GM21529 (cell line): ENCODE data around the gene MED26.

Source experiments
- ATAC-seq: cut with Tn5 transposase; IDR thresholded peaks from one replicate; pipeline ENCODE4 v1.9.1; 2021; ENCODE audit not compliant: unreplicated experiment

MED26 gene

DNA sequence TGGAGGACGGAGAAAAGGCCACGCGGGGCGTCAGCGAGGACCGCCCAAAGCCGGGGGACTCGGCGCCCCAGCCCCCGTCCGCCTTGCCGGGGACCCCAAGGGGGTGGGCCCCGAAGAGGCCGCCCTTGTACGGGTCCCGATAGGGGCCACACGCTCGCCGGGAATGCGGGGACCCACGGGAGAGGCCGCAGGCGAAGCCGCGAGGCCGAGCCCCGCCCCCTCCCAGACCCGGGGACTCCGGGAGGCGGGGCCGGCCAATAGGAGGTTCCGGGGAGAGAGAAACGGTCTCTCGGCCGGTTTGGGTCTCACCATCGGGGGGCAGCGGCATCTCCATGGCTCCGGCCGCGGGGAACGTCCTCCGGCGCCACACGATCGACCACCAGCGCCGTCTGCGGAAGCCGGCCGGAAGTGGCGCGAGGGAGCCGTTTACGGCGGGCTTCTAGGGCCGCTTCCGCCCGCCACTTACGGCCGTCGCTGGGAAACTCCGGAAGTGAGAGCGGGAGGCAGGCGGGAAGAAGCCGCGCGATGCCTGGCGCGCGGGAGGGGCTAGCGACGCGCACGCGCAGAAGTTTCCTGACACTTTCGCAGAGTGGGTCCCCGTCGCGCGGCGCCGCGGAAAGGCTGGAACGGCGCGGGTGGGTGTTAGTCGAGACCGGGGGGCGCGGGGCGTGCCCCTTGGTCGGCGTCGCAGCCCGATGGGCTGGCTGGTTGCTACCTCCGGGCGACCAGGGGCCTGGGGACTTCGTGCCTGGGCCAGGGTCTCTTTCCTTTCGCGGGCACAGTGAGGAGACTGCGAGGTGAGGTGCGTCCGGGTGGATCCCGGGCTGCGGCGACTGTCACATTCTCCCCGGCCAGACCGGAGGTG, 85.7 kb downstream of the MED26 start, which contains the start of gene CHERP:
TSS of gene CHERP (minus strand) at position 393 of the 865 bp plus-strand sequence. CDS start at position 334, 59 bp downstream.
- peak; percentile 73 for ATAC-seq

DNA sequence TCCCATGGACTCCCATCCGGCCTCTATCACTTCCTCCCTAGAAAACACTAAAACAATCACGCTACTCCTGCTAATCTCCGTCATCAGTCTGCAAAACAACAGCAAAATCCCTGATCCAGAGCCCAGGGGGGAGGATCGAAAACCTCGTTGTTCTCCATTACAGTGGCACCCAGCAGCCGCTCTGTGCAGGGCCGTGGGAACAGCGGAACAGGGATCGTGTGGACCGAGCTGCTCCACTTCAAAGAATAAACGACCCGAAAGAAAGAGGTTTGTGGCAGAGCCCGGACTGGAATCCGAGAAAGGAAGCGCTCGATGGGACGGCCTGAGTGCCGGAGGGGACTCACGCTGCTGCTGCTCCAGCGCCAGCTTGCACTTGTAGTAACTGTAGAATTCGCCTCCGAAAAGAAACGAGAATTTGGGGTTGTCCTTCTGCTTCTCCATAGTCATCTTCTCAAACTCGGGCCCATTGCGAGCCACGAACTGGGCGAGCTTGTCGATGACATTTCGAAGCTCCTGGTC, 86.4 kb downstream of the MED26 start:
- ATAC-seq = peak; percentile 12

DNA sequence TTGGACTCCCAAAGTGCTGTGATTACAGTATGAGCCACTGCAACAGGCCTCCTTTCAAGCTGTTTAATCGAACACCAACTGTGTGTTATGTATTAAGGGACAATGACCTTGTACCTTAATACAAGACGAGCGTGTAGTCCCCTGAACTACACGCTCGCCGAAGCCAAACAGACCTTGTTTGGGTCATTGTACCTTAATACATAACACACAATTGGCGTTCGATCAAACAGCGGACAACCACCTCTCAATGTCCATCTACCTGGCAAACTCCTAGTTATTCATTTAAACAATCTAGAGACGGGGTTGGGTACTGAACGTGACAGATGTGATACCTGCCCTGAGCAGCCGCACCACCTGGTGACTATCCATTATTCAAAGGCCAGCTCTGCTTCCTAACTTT, 87.1 kb downstream of the MED26 start:
- ATAC-seq = no peak

DNA sequence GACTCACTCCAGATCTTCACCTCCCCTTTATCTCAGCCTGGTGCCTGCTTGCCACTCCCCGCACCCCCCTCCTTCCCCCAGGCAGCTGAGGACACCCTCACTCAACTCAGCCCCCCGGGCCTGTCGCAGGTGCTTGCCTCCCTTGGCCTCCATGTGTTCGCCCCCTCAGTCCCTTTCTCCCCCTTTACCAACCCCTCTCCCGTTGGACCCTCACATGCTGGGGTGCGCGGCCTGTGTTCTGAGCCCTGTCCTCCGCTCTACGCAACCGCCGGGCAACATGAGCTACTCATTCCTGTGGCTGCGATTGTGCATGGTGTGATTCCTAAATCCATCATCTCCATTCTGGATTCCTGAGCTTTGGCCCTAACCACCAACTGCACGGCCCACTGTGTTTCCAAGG, 90.9 kb downstream of the MED26 start:
- no peak for ATAC-seq

DNA sequence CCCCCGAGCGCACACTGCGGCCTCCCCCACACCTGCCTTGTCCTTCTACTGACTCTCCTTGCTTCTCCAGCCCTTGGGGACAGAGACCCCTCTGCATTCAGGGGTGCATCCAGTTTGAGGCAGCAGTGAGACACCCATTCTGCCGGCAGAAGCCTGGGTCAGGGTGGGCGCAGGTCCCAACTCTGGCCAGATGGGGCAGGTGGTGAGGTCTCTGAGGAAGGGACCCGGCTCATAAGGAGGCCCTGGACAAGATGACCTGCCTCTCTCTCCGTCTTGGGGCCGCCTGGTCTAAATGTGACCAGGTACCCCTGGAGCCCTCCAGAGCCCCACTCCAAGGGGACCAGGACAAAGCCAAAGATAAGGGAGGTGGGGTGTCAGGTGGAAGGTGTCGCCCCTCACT, 91.9 kb downstream of the MED26 start:
- ATAC-seq = no peak

DNA sequence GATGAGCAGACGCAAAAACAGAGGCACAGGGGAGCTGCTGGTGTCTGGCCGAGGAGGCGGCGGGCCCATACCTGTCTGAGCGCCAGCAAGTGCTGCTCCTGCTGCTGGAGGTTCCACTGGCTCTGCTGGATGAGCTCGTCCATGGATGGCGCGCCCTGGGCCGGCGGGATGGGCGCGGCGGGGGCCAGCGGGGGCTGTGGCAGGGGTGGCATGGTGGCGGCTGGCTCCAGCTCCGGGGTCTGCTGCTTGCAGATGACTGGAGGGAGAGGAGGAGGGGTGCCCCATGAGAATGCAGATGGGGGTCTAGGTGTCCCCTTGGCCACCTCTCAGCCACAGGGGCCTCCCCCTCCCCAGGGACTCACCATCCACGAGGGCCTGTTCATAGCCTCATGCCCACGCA, 92.6 kb downstream of the MED26 start:
- no peak for ATAC-seq

DNA sequence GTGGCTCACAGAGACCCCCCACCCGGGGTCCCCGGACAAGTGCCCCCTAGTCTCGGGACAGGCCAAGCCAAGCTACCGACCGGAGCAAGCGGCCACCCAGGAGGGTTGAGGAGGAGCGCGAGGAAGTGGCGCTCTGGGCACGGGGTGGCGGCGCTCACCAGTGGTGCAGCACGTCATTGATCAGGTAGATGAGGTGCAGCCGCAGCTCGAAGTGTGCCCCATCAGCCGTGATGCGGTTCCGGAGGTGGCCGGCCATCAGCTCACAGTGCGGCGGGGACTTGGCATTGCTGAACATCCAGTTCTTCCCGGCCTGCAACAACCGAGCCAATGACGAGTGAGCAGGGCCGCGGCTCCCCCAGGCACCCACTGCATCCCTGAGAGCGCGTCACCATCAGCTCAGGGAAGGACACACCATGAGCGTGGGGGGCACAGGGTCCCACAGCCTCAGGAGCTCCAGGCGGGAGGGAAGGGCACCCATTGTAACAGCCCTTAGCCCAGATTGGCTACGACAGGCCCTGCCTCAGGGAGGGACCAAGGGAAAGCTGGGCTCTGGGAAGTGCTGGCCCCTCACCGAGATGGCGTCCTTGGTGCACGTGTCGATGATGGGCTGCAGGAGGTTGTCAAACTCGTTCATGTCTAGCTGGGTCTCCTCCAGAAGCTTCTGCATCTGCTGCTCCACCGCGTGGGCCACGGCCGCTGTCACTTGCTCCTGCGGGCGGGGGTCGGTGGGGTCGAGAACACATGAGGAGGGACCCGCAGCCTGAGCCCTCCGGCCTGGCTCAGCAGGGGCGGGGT, 95.4 kb downstream of the MED26 start:
- no peak for ATAC-seq

DNA sequence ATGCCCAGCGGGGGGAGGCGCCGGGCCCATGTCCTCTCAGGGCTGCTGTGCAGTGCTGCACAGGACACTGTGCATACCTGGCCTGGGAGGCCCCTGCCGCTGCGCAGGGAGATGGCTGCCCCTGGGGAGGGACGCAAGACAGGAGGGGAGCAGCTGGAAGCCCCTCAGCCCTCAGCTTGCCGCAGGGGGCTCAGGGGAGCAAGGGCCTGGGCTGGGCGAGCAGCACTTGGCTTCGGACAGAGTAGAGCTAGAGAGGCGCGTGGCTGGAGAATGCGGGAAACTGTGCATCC, 96.7 kb downstream of the MED26 start:
- no peak for ATAC-seq

DNA sequence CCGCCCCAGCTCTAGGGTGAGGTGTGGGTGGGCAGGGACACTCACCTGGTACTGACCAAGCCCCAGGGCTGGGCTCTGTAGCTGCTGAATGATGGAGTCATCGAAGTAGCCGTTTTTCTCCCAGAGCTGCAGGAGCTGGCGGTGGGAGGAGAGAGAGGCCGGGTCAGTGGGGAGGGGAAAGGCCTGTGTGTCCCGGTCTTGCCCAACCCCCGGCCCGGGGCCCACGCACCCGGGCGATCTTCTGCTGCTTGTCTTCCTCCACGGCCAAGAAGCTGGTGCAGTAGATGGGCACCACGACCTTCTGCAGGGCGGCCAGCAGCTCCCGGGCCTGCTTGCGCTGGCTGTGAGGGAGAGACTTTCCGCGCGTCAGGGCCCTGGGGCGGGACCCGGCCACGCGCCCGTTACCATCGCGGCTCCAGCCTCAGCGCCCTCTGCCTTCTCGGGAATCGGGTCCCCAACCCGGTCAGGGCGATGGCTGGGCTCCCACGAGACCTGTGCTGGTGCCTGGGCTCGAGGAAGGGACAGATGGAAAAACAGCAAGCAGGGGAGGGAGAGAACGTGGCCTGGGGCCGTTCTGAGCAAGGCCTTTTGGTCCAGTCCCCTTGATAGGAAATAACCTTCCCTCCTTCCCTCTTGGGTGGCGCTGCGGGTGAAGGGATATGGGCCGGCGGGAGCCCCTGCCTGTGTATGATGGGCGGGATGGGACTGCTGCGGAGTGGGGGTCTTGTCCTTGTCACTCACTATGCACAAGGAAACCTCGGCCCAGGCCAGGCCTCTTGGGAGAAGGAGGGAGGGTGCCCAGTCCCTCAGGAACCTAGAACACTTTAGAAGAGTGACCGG, 97.2 kb downstream of the MED26 start:
- no peak for ATAC-seq

DNA sequence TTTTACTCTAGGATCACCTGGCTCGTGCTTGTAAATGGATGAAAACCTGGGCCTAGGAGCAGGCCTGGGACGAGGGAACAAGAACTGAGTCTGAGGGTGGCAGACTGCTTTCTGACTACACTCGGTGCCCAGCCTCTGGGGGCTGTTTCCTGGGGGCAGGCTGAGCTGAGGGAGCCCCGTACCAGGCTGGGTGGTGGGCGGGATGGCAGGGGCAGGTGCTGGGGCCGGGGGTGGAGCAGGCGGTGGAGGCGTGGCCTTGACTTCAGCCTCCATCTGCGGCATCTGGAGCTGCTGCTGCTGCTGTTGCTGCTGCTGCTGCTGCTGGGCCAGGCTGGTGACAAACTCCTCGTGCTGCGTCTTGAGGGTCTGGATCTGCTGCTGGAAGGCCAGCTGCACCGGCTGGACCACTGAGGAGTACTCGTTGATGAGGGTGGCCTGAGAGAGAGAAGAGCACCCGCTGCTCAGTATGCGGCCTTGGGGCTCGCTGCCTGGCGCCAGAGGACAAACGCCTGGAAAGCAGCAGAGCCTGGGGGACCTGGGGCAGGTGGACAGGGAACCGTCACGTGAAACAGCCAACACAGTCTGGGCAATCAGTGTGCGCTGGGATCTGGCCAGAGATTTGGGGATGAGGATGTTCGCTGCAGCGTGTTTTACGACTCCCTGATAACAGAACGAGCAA, 98.4 kb downstream of the MED26 start:
- no peak for ATAC-seq

DNA sequence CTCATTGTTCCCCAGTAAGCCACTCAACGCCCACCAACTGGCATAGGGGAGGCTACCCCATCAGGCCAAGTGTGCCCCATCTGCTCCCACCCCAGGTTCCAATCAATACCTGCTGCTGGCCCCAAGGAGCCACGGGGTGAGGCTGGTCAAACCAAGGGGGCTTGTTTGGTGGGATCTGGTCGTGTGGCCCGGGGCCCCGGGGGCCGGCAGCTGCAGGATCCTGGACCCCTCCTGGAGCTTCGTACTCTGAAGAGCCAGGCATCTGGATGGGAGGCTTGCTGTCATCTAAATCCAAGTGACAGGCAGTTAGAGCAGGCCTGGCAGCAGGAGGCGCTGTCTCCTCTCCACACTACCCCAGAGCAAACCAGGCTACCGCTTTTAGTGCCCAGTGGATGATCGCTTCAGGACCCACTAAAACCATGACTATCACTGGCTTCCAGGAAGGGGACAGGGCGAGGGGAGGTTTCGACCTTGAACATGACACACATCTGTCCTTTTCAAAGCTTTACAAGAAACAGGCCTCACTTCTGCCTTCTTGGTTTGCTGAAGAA, 100.0 kb downstream of the MED26 start:
- no peak for ATAC-seq

DNA sequence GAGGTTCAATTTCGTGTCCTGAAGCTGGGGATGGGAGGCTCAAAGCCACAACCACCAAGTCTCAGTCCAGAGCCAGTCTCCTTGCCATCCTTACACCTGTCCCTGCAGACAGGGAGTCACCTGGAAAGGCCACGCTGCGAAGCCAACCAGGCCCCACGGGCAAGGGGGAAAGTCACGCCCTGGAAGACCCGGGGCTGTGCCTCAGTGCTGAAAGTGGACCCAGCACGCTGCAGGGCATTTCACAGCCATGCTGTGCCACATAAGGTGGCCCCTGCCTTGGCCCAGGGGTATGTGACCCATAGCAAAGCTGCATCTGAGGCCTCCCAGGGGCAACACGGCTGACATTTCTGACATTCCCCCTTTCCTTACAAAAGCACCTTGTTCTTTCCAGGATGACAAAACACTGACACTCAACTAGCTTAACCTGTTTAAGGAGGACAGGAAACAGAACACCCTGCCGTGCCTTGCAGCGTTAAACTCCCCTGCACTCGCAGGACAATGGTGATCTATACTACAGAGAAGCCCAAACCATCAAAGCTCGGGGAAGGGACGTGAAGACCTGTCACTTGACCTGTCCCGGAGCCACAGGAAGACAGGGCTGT, 100.6 kb downstream of the MED26 start:
- ATAC-seq = no peak

DNA sequence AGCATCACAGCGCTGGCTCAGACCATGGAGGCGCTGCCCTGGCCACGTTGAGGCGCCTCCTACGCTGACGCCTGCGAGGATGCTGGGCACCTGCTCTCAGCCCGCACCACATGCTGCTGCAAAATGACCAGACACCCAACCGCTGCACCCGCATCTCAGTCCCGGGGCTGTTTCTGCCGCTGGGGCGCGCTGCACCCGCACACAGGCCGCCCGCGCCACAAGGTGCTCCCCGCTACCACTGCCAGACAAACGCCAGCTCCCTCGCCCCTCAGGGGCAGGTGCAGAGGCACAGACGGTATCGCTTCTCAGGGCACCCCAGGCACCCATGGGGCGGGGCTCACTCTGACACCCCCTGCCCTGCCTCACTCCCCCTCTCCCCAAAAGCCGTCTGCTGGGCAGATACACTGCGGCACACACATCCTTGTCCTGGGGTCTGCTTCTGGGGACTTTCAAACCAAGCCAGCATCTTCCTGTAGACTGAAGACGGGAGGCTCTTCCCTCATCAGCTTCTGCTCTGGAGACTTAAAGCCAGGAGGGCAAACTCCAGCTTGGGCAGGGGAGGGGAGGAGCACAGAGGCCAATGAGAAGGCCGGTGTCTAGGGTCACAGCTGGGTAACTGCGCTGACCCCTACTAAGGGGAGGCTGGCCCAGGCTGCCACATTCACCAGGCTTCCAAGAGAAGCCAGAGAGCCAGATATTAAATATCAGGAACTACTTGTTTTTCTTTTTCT, 102.1 kb downstream of the MED26 start:
- no peak for ATAC-seq

DNA sequence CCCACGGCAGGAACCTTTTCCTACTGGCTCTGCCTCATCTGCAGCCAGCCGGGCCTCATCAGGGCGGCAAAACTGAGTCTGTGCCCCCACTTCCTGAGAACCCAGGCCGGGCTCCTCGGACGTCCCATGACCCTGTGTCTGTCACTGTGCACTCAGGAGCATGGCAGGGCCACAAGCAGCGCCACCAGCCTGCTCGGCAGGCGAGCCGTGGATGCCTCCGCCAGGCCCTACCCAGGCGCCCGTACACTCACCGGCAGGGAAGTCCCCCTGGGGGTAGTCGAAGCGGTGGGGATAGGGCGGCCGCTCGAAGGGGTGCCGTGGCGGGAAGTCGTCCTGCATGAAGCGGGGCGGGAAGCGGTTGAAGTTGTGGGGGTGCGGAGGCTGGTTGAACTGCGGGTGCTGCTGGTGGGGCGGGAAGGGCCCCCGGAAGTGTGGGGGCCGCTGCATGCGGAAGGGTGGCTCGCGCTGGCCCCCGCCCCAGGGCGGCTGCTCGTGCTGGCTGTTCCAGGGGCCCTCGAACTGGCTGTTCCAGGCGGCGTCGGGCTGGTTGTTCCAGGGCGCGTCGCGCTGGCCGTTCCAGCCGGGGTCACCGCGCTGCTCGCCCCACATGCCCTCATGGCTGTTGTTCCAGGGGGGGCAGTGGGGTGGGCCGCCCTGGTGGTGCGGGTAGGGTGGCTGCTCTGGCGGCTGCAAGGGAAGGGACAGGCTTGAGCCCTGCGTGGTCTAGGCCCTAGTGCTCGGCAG, 102.8 kb downstream of the MED26 start:
- ATAC-seq = no peak
